ENCODE data around the gene PTPA.

PTPA gene

DNA sequence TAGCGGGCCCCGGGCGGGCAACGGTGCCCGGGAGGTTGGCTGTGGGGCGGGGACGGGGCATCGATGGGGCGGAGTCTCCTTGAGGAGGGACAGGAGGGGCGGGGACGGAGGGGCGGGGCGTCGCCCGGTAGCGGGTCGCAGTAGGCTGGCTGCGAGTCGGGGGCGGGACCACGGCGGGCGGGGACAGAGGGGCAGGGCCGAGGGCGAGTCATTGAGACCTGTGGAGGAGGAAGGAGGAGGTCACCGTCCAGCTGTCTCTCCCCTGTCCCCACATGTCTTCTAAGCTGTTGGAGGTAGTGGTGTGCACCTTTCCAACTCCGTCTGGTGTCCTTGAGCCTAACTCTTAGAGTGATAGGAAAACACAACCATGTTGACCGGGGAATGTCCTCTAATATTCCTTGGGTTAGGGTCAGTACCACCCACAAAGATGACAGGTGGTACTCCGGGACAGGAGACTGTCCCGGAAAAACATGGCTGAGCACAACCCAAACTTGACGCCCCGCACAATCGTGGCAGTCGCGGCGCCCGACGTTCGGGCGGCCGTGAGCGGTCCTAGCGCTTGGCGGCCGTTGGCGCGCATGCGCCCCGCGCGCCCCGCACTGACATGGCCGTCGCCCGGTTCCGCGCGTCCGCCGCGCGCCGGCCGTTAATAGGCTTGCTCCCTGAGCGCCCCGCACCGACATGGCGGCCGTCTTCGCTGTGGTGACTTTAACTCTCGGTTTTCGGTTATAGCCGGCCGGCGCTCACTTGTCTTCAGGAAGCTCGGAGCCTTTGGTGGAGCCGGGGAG is at the start of gene PTPA, which contains the start of gene CRAT:
PTPA (plus strand) TSS at position 676 of the 788 bp plus-strand sequence. CDS start 186 bp downstream, outside the sequence.
CRAT (minus strand) TSS at position 54 of the 788 bp plus-strand sequence. CDS start 284 bp downstream, outside the sequence.
- DNase-seq (ENCODE audit: low spot score): peak; percentile 99

DNA sequence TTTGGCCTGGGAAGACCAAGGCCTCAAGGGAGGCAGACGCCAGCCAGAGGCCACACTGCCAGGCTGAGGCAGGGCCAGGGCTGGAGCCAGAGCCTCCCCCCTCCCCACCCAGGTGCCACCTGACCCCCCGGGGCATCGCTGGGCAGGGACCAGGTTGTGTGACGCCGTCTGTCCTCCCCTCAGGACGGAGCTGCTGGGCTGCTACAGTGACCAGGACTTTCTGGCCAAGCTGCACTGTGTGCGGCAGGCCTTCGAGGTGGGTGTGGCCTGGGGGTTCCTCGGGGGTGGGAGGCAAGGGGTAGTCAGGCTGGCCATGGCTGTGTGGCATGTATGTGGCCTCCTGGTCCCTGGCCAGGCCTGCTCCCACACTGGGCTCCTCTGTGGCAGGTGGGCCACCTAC is 48.2 kb upstream of the PTPA start:
- DNase-seq (ENCODE audit: low spot score): no peak

DNA sequence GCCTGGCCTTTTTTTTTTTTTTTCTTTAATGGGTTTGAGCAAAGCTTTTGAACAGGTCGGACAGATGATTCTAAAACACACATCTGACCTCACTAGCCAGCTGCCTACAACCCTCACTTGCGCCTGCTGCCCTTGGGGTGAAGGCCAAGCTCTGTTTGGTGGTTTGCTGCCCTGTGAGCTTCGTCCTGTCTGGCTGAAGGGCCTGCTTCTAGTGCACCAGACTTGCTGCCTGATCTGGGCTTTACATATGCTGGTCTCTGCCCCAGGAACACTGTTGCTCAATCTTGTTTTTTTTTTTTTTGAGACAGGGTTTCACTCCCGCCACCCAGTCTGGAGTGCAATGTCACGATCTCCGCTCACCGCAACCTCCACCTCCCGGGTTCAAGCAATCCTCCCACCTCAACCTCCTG is 46.7 kb upstream of the PTPA start:
- no peak for DNase-seq (ENCODE audit: low spot score)

DNA sequence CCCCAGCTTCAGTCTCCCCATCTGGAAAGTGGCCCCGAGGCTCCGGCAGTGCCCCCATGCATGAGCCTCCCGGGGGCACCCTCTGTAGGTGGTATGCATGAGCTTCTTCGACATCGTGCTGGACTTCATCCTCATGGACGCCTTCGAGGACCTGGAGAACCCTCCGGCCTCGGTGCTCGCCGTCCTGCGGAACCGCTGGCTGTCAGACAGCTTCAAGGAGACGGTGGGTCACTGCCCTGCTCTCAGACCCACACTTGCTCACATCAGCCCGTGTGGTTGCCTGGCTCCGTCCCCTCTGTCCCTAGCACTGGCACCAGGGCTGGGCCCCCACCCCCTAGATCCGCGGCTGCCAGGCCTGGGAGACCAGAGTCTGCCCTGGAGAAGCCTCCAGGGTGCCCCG is 43.1 kb upstream of the PTPA start:
- no peak for DNase-seq (ENCODE audit: low spot score)

DNA sequence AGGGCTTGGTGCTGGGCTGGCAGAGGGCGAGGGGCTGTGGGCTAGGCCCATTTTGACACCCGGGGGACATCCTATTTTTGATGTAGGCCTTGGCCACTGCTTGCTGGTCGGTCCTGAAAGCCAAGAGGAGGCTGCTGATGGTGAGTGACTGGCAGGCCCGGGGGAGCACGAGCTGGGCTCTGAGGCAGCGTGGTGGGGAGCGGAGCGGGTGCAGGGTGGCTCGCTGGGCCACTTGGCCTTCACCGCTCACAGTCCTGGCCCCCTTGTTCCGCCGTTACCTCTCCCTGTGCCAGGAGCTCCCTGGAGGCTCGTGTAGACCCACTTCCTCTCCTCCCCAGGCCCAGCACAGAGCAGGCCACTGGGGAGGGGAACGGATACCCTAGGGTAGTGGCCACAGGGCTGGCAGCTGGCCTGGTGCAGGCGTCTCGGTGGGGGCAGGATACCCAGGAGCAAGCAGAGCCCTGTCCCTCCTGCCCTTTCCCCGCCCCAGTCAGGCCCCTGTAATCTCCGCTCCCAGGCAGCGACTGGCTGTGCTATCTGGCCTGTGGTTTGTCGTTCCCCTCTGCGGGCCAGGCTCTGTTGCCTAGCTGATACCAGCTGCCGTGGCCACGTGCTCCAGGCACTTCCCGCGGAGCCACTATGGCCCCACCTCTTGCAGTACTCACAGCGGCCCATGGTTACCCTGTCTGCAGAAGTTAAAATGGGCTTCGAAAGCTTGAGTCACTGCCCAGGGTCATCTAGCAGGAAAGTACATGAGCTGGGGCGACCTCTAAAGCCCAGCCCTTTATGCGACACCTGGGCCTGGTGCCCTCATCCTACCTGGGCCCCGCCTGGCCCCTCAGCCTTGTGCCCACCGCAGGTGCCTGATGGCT is 42.0 kb upstream of the PTPA start:
- no peak for DNase-seq (ENCODE audit: low spot score)

DNA sequence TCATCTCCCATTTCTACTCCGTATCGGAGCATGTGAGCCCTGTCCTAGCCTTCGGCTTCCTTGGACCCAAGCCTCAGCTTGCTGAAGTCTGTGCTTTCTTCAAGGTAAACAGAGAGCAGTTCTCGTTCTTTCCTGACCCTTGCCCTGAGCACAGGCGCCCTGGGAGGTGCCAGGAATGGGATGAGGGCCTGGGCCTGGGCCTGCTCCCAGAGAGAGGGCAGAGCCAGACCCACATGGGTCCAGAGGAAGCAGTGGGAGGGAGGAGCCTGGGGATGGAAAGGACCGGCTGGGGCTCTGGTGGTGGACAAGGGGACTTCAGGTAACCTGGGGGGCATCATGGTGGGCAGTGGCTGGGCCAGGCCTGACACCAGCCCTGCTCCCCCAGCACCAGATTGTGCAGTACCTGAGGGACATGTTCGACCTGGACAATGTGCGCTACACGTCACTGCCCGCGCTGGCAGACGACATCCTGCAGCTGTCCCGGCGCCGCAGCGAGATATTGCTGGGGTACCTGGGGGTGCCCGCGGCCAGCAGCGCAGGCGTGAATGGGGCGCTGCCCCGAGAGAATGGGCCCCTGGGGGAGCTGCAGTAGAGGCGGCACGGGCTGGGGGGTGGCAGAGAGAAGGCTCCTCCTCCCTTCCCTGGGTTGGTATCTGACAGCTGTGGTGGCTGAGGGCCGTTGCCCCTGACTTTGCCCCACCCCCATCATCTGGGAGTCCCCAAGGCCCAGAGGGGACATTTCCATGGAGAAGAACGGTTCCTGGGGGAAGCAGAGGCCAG is 41.2 kb upstream of the PTPA start:
- no peak for DNase-seq (ENCODE audit: low spot score)

DNA sequence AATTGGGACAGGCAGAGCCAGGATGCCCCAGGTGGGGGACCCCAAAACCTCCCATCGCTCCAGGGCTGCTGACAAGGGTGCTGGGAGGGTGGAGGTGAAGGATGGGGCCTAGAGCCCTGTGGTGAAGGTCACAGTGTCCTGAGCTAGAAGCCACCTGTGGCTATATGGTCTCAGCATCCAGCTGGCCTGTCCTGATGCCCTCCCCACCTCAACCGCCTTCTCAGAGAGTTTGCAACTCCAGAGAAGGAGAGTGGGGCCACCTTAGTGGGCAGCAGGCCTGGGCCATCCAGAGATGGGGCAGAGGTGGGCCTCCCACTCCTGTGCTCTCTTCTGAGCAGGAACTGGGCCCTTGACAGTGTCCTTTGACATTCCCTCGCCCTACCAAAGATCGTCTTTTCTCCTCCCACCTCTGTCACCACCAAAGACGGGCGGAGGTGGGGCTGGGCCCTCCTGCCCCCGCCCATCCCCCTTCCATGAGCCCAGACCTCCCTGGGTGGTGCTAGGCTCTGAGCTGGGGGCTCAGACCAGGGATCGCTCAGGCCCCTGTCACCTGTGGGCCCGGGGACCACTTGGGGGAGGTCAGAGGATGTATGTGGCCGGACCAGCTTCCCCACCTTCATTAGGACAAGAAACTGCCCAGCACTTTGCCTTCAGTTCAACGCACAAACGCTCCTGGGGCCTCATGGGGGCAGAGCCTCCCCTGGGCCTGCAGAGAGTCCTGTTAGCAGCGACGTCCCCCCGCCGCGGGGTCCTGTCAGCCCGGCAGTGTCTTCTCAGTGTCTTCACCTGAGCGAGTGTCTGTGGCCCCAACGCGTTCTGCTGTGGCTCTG is 40.3 kb upstream of the PTPA start:
- no peak for DNase-seq (ENCODE audit: low spot score)

DNA sequence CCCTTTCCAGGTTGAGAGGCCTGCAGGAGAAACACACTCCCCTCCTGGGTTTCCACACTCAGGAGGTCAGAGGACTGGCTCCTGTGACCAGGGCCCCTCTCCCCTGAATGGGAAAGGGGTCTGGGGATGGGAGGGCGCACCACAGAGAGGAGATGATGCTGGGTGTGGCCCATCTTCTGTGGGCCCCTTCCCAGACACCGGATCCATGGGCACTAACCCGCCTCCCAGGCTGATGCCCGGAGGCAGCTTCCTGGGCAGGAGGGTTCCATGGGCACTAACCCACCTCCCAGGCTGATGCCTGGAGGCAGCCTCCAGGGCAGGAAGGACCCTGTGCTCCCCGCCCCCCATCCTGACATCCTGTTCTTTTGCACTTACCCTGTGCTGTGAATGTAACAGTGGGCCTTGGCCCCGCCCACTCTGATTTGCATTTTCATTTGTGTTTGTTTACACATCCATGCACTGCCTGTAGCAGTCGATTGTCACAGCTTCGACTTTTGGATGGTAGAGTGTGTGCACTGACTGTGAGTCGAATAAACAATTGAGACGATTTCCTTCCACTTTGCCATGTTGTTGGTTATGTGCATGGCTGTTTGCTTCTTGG is 39.6 kb upstream of the PTPA start:
- DNase-seq (ENCODE audit: low spot score): no peak

DNA sequence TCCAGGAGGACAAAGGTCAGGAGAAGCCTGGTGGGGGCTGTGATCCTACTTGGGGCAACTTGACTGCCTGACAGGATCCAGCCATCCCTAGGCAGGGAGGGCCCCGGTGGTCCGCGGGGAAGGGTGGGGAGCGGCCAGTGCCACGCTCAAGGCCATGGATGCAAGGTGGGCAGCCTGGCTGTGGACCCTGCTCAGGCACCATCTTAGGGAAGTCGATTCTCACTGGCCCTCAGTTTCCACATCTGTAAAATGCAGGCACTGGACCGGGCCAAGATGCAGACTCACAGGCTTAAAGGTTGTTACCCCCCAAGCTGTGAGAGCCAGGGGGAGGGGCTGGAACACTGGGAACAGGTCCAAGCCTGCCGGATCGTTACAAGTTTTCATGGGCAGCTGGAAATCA is 39.0 kb upstream of the PTPA start:
- no peak for DNase-seq (ENCODE audit: low spot score)

DNA sequence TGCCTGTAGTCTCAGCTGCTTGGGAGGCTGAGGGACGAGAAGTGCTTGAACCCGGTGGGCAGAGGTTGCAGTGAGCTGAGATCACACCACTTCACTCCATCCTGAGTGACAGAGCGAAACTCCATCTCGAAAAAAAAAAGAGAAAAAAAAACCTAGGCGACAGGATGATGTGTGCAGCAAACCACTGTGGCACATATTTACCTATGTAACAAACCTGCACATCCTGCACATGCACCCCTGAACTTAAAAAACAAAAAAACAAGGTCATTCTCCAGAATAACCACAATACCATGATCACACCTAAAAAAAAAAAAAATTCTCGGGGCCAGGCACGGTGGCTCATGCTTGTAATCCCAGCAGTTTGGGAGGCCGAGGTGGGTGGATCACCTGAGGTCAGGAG is 37.8 kb upstream of the PTPA start:
- DNase-seq (ENCODE audit: low spot score): no peak

DNA sequence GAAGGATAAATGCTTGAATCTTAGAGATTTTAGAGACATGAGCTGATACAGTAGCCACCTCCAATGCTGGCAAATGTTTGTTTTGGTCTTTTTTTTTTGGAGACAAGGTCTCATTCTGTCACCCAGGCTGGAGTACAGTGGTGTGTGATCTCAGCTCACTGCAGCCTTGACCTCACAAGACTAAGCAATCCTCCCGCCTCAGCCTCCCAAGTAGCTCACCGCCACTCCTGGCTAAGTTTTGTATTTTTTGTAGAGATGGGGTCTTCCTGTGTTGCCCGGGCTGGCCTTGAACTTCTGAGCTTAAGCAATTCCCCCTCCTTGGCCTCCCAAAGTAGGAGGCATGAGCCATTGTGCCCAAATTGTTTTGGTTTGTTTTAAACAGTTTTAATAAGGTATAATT is 37.1 kb upstream of the PTPA start:
- no peak for DNase-seq (ENCODE audit: low spot score)

DNA sequence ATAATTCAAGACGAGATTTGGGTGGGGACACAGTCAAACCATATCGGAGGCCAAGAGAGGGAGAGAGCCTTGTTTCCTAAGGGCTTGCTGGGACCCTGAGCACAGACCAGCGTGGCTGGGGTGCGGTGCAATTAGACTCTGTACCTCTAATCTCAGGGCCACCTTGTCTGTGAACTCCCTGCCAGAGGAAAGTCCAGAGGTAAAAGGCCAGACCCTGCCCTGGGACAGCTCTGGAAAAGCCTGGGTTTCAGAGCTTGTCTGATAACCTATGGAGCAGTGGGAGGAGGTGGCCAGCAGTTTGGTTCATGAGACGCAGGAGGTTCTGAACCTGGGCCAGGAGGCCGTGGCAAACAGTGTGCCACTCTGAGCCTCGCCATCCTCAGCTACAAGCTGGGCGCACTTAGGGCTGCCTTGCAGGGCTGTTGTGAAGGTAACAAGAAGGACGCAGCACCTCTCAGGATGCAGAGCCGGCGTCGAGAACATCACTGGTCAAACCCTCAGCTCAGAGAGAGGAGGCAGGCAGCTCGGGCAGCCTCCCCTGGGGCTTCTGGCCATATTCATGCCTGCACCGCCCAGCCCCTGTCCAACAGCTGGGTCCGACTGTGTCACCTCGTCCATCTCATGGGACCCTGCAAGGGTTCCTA is 35.1 kb upstream of the PTPA start:
- DNase-seq (ENCODE audit: low spot score): no peak

DNA sequence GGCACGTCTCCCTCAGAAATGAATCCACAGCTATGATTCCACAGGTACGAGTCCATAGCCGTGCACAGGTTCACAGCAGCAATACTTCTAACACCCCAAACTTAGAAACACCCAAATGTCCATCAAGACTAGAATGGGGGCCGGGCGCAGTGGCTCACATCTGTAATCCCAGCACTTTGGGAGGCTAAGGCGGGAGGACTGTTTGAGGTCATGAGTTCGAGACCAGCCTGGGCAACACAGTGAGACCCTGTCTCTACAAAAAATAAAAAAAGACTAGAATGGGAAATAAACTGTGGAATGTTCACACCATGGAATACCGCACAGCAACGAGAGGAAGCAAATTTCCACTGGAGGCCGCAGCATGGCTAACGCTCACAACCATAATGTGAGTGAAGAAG is 34.6 kb upstream of the PTPA start:
- no peak for DNase-seq (ENCODE audit: low spot score)

DNA sequence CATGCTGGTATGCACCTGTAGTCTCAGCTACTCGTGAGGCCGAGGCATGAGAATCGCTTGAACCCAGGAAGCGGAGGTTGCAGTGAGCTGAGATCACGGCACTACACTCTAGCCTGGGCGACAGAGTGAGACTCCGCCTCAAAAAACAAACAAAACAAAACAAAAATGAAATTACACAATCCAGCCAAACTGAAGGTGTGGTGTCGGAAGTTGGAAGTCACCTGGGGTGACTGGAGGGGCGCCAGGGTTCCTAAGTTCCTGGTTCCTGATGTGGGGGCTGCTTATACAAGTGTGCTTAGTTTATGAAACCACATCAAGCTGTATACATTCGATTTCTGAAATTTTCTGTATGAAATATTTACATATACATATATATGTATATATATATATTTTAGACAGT is 34.0 kb upstream of the PTPA start:
- no peak for DNase-seq (ENCODE audit: low spot score)

DNA sequence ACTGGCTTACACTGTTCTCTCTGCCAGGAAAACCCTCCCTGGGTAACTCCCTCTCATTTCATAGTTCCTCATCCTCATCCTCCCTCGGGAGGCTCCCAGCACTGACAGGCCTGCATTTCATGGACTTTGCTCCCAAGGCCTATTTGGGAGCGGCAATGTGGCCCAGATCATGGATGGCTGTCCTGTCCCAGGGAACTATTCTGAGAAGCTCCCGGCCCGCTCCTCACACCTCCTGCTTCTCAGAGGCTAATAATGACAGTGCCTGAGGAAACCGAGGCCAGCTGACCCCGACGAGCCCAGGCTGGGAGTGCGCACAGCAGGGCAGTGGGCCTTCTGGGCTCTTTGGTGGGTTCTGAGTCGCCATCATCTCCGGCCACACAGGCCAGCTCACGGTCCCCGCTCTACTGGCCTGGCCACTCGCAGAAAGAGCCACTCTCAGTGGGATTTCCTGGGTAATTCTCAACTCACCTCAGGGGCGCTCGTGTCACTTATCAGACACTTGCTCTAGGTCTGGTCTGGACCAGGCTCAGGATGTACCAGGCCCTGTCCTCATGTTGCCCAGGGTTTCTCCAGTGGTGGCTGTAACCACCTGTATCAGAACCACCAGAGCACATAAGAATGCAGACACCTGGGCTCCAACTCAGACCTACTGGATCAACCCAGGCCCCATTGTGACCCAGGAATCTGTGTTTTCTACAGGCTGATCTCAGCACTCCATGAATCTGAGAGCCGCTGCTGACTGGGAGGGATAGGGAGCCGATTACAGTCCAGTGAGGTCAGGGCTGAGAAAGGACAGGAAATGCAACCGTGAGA is 32.3 kb upstream of the PTPA start:
- DNase-seq (ENCODE audit: low spot score): no peak

DNA sequence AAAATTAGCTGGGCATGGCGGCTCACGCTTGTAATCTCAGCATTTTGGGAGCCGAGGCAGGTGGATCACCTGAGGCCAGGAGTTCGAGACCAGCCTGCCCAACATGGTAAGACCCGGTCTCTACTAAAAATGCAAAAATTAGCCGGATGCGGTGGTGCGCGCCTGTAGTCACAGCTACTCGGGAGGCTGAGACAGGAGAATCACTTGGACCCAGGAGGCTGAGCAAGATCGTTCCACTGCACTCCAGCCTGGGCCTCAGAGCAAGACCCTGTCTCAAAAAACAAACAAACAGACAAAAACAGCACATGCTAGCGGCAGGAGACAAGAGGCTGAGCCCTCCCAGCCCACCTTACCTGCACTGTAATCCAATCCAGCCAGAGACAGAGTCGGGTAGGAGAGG is 31.4 kb upstream of the PTPA start:
- DNase-seq (ENCODE audit: low spot score): no peak

DNA sequence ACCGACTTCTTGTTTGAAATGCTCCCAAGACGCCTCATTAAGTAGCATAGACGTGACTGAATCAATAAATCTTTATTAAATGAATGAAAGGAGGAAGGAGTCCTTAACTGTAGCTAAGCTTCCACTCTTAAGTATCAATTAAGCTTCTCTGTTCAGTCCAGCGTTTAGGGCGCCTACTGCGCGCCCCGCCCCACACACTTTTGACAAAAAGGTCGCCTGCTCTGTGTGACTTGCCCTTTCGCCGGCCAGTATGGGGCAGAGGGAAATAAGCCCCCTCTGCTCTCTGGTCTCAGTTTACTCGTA is 31.0 kb upstream of the PTPA start:
- DNase-seq (ENCODE audit: low spot score): no peak

DNA sequence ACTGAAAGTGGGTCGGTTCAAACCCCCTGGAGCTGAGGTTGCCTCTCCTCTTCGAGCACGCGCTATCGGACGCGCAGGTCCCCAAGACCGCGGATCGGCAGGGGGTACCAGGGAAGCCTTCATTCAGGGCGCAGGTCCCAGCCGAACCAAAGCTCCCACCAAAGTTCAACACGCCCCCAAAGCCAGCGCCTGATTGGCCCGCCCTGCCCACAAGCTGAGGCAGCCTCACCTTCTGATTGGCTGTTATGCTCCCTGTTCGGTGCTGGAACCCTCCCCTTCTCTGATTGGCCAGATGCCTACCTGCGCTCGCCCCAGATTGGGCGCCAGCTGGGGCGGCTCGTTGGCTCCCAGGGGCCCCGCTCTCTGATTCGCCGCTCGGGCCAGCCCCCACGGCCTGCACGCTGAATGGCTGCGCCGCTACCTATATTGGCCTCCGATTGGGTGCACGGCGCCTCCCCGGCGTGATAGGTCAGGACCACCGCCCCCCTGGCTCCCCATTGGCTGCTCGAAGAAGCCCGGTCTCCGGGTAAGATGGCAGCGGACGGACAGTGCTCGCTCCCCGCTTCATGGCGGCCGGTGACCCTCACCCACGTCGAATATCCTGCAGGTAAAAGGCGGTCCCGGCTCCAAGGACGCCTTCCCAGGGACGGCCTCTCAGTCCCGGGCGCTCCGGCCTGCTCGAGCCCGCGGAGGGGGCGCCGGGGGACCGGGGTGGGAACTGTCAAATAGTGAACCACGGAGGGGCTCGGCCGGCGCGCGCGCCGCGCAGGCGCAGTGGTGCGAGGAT is 30.4 kb upstream of the PTPA start, which contains the start of gene DOLPP1:
DOLPP1 (plus strand) TSS at position 511 of the 787 bp plus-strand sequence; CDS start at position 532, 21 bp downstream.
- DNase-seq (ENCODE audit: low spot score): peak; percentile 98

DNA sequence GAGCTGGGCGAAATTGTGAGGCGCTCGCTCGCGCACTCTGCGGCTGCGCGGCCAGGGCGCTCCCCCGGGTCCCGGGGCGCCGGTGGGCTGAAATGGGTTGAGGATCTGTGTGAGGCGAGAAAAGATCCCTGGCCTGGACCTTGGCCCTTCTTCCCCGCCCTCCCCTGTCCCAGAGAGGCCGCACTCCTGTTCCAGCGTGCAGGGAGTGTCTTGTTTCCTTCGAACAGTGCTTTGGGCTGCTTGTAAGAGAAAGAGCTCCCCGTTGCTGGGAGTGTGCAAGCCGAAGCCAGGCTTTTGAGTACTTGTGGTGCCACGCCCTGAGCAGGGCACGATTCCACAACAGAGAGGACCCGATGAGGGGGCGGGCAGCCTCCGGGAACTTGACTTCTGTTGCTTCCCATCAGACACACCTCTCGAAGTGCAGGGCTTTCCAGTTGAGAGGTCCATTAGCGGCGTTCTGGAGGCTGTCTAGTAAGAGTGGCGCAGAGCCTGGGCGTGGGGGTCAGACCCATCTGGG is 29.8 kb upstream of the PTPA start:
- DNase-seq (ENCODE audit: low spot score): no peak

Measured in D341Med (cell line).